Breast epithelium (tissue), 4 donors: ENCODE data around the gene KIAA1217. TPM values are rescaled to one million over a fixed set of nuclear protein-coding genes. Genes with fewer than 3 reads are reported as not detected.

Experiments used
- DNase-seq, 2 donors: peaks; one replicate each; pipeline ENCODE4 v3.0.0-alpha.2; 2019; ENCODE audit warnings: low spot score in 2 of 2
- H3K27ac ChIP-seq, 2 donors: fragments of 200-600 bp; sonication (generic) in 1 of 2; one replicate each; pipeline ENCODE4 v1.5.1; 2016 to 2019; ENCODE audit warnings: mild to moderate bottlenecking in 1 of 2
- H3K27me3 ChIP-seq, 2 donors: fragments of 200-600 bp; sonication (generic) in 1 of 2; one replicate each; pipeline versions ENCODE4 v1.5.1 to v1.6.0; 2017 to 2019; ENCODE audit warnings: control low read depth in 1 of 2, mild to moderate bottlenecking in 1 of 2
- H3K36me3 ChIP-seq: fragments of 200-600 bp; one replicate; pipeline ENCODE4 v1.5.1; 2019
- H3K4me1 ChIP-seq, 2 donors: fragments of 200-600 bp; sonication (generic); one replicate each; pipeline ENCODE4 v1.5.1; 2016 to 2019; ENCODE audit warnings: control low read depth in 1 of 2
- H3K4me3 ChIP-seq, 3 donors: fragments of 200-600 bp; sonication (generic); 1 replicate in 2 of 3; 2 replicates in 1 of 3; pipeline ENCODE4 v1.5.1; 2016 to 2019; ENCODE audit warnings: mild to moderate bottlenecking in 3 of 3, moderate library complexity in 2 of 3
- H3K9me3 ChIP-seq, 2 donors: fragments of 200-600 bp; sonication (generic) in 1 of 2; one replicate each; pipeline ENCODE4 v1.5.1; 2016 to 2019; ENCODE audit warnings: control low read depth in 1 of 2
- POLR2A ChIP-seq: fragments of 450-650 bp; IDR thresholded peaks from one replicate; pipeline ENCODE4 v1.6.1; 2016; ENCODE audit warnings: antibody characterized with exemption, mild to moderate bottlenecking, moderate library complexity
- POLR2AphosphoS5 ChIP-seq, 3 donors: sonication (generic); formaldehyde crosslinking; IDR thresholded peaks; one replicate each; pipeline ENCODE4 v1.6.1; 2017; ENCODE audit warnings: antibody characterized with exemption in 3 of 3
- intact Hi-C: fragments of 100-400 bp; cut with DNase I; formaldehyde crosslinking; loops from one replicate; pipeline ENCODE4 v1.15.1; 2023; ENCODE audit warnings: low total_unique reads
- total RNA-seq, 3 donors: library from RNA; depleted of rRNA; stranded (reverse); fragments of >200 nt; gene quantifications; one replicate each; pipeline ENCODE4 v1.1.0, GENCODE V29; 2016
- TF ChIP-seq, protein P1 (sequence below), 3 donors: fragments of 450-650 bp; IDR thresholded peaks; one replicate each; pipeline ENCODE4 v1.5.1; 2016 to 2017; ENCODE audit warnings: antibody characterized with exemption in 3 of 3, mild to moderate bottlenecking in 3 of 3, moderate library complexity in 3 of 3

The KIAA1217 gene
- total RNA-seq, 3 donors from 2014 or later = 19.7 to 154 (median 83.6) TPM

DNA sequence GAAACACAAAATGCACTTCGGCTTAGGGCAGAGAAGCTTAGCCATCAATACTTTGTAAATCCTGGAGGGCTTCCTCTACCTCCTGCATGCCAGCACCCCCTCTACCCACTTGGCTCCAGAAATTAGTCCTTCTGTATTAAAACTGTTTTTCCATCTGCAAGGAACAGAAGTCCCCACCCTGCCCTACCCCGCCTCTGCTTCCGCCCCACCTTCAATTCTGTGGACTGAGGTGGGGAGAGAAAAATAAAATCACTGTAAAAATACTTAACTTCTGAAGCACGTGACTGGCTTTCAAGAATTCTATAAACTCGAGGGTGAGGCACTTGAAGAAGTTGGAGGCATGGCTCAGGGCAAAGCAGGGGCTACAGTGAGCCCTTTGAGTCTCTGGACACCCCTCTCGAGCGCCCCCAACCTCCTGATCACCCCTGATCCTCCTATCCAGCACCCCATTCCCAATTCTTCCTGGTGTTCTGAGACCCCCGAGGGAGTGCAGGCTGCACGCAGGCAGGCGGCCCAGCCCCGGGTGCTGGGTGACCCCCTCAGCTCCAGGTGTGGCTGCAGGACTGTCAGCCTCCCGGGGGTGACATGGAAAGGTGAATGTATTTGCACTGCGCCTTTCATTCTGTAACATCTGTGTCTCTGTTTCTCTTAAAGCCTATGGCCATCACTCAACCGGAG, 7.3 kb upstream of the KIAA1217 start:
- H3K27me3 ChIP-seq = no peaks in the 10 kb centered on the region
- TF ChIP-seq, protein P1, sequence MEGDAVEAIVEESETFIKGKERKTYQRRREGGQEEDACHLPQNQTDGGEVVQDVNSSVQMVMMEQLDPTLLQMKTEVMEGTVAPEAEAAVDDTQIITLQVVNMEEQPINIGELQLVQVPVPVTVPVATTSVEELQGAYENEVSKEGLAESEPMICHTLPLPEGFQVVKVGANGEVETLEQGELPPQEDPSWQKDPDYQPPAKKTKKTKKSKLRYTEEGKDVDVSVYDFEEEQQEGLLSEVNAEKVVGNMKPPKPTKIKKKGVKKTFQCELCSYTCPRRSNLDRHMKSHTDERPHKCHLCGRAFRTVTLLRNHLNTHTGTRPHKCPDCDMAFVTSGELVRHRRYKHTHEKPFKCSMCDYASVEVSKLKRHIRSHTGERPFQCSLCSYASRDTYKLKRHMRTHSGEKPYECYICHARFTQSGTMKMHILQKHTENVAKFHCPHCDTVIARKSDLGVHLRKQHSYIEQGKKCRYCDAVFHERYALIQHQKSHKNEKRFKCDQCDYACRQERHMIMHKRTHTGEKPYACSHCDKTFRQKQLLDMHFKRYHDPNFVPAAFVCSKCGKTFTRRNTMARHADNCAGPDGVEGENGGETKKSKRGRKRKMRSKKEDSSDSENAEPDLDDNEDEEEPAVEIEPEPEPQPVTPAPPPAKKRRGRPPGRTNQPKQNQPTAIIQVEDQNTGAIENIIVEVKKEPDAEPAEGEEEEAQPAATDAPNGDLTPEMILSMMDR (IDR thresholded peaks at IDR 0.05) = no peak
- TF ChIP-seq POLR2AphosphoS5 (IDR thresholded peaks at IDR 0.05) = no peak
- peak overlapping the region; percentile 22 to 28 for H3K27ac ChIP-seq
- no peaks in the 10 kb centered on the region for H3K36me3 ChIP-seq
- H3K4me1 ChIP-seq = no peaks in the 10 kb centered on the region
- intact Hi-C loops = loop anchor here (10.0 kb wide), 1 partner anchor 207 kb away; no protein-coding TSS in a partner anchor
- H3K9me3 ChIP-seq = no peaks in the 10 kb centered on the region
- DNase-seq = no peak
- no peak overlapping the region for H3K4me3 ChIP-seq

DNA sequence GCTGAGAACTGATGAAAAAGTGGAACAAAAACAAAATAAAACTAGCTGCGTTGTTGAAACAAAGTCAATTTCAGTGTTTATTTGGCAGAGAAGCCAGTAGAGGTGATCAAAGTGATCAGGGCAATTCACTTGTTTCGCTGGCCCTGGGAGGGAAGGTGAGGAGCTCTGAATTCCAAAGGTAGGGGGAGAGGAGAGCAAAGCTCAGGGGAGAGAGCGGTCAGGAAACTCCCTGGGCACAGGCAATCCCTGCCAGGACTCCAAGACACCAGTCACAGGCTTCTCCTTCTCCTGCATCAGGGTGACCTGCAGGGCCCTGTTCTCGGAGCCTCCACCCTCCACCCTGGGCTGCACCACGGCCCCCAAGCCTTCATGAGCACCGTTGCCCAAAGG, 6.8 kb upstream of the KIAA1217 start:
- H3K27me3 ChIP-seq = no peaks in the 10 kb centered on the region
- intact Hi-C loops = loop anchor here (10.0 kb wide), 1 partner anchor 207 kb away; no protein-coding TSS in a partner anchor
- H3K27ac ChIP-seq = peak overlapping the region in 1 of 2 donors; percentile 22
- H3K4me3 ChIP-seq = no peak overlapping the region
- H3K9me3 ChIP-seq = no peaks in the 10 kb centered on the region
- no peak for DNase-seq
- no peak for TF ChIP-seq POLR2A
- TF ChIP-seq POLR2AphosphoS5 (IDR thresholded peaks at IDR 0.05) = no peak
- H3K36me3 ChIP-seq = no peaks in the 10 kb centered on the region
- no peaks in the 10 kb centered on the region for H3K4me1 ChIP-seq

DNA sequence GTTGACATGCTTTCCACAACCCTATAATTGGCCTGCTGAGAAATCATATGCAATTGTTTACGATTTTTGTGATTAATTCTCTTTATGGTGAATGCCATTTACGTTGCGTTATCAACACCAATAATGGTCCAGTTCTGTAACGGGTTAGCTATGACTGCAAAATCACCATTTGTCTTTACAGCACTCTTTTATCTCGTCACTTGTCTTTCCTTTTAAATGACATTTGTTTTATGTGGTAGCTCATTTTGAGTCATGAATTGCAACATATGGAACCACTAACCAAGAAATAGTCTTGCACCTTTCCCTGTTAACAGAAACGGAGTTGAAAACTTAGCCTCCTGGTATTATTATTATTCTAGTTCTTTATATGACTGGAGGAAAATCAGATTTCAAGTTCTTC, 3.1 kb upstream of the KIAA1217 start:
- intact Hi-C loops = loop anchor here (10.0 kb wide), 1 partner anchor 211 kb away; no protein-coding TSS in a partner anchor
- Histone ChIP-seq H3K4me3 (no peak overlapping the region), H3K4me1 (peaks cover 0 to 3% of the 10 kb centered on the region in 2 donors), H3K27ac (peak overlapping the region; percentile 91 to 95), H3K9me3 (no peaks in the 10 kb centered on the region), H3K27me3 (no peaks in the 10 kb centered on the region), H3K36me3 (no peaks in the 10 kb centered on the region)
- no peak for TF ChIP-seq POLR2AphosphoS5 (IDR thresholded peaks at IDR 0.05)
- TF ChIP-seq, protein P1 (IDR thresholded peaks at IDR 0.05) = no peak
- TF ChIP-seq POLR2A = no peak
- no peak for DNase-seq

DNA sequence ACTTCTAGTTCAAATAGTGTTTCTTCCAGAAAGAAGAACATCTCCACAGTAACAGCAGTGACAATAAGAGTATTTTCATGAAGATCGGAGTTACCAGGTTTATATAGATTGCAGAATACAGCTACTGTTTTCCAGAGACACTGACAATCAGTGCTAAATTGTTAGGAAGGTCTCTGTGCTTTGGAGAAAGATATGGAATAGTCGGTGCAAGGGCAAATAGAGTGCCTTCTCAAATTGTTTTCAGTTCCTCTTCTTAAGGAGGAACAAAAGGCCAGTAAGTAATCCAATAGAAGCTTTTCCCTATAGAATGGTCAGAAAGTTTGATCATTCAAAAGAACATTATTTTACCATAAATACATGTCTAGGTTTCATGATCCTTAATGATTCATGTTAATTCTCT, 2.6 kb upstream of the KIAA1217 start:
- Histone ChIP-seq H3K27me3 (no peaks in the 10 kb centered on the region), H3K4me1 (peaks cover 0 to 3% of the 10 kb centered on the region in 2 donors), H3K27ac (peak overlapping the region; percentile 91 to 95), H3K9me3 (no peaks in the 10 kb centered on the region), H3K36me3 (no peaks in the 10 kb centered on the region), H3K4me3 (no peak overlapping the region)
- intact Hi-C loops = loop anchor here (10.0 kb wide), 1 partner anchor 212 kb away; no protein-coding TSS in a partner anchor
- no peak for DNase-seq
- TF ChIP-seq POLR2A = no peak
- no peak for TF ChIP-seq POLR2AphosphoS5 (IDR thresholded peaks at IDR 0.05)
- TF ChIP-seq, protein P1 (IDR thresholded peaks at IDR 0.05) = no peak

DNA sequence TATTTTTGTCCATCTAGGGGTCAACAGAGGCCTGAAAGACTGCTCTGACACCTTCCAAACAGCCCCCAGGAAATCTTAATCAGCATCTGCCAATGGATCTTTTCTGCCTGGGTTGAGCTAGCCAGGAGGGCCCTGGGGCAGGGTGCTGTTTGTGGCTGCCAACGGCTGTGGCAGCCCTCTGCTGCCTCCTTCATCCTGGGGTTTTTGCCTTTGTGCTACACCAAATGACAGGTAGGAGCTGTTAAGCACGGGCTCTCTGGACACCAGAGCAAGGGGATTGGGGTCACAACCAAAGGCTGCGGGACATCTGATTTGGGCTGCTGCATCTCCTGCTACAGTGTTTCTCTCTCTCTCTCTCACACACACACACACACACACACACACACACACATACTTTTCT, 2.0 kb upstream of the KIAA1217 start:
- Histone ChIP-seq H3K27me3 (no peaks in the 10 kb centered on the region), H3K36me3 (no peaks in the 10 kb centered on the region), H3K9me3 (no peaks in the 10 kb centered on the region), H3K4me3 (no peak overlapping the region), H3K27ac (peak overlapping the region; percentile 91 to 95), H3K4me1 (peaks cover 0 to 3% of the 10 kb centered on the region in 2 donors)
- no peak for TF ChIP-seq POLR2AphosphoS5 (IDR thresholded peaks at IDR 0.05)
- TF ChIP-seq, protein P1 (IDR thresholded peaks at IDR 0.05) = peak in 1 of 3 donors; percentile 10
- intact Hi-C loops = loop anchor here (10.0 kb wide), 1 partner anchor 212 kb away; no protein-coding TSS in a partner anchor
- no peak for DNase-seq
